Activated naive CD4-positive, alpha-beta T cell treated with anti-CD3 and anti-CD28 coated beads, Interleukin-2, amount 50 U/mL, for 16 hours (primary cell): ENCODE results near the gene OTOS.

Source experiments
- DNase-seq: peaks from one replicate; pipeline ENCODE4 v3.0.0-alpha.2; 2020

OTOS gene

GRCh38 chr2:240149943-240150784 lies 9.7 kb upstream of the OTOS start:
- DNase-seq, result peak; percentile 33

DNA sequence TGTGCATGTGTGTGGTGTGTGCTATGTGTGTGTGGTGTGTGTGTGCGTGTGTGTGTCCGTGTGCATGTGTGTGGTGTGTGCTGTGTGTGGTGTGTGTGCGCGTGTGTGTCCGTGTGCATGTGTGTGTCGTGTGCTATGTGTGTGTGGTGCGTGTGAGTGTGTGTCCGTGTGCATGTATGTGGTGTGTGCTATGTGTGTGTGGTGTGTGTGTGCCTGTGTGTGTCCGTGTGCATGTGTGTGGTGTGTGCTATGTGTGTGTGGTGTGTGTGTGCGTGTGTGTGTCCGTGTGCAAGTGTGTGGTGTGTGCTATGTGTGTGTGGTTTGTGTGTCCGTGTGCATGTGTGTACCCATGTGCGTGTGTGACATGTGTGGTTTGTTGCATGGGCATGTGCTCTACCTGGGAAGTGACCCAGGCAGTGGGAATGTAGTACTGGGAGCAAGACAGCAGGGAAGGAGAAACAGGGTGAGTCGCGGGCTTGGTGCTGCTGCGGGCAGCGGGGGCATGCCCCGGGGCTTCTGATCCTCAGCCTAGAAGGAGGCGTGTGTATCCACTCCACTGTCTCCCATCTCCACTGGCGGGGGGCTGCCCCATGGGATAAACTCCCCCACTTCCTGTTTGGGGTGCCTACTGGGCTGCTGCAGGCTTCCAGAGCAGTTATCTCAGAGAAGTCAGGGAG lies 7.6 kb upstream of the OTOS start:
- DNase-seq, result no peak

GRCh38 chr2:240147382-240147781 lies 6.9 kb upstream of the OTOS start:
- no peak for DNase-seq

DNA sequence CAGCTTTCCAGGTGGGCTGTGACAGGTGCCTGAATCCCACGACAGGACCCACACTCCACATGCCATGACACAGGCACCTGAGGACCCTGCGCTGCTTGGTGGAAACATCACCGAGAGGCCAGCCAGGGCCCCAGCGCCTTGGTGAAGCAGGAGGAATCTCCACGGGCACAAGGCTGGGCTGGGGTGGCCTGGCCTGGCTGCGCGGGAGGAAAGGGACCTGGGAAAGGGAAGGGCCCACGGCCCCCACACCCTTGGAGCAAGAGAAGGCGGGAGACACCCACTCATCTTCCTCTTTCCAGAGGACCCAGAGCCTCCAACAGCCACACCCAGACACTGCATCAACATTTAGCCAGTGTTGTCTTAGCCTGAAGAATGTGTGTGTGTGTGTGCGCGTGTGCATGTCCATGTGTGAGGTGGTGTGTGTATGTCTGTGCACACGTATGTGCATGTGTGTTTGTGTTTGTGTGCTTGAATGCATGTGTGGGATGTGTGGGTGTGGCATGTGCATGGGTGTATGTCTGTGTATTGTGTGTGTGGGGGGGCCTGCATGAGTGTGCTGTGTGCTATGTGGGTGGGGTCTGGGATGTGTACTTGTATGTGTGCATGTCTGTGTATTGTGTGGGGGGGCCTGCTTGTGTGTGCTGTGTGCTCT lies 6.3 kb upstream of the OTOS start:
- no peak for DNase-seq

- no peak for DNase-seq
Observed at GRCh38 chr2:240146141-240146561, 5.7 kb upstream of the OTOS start.

DNA sequence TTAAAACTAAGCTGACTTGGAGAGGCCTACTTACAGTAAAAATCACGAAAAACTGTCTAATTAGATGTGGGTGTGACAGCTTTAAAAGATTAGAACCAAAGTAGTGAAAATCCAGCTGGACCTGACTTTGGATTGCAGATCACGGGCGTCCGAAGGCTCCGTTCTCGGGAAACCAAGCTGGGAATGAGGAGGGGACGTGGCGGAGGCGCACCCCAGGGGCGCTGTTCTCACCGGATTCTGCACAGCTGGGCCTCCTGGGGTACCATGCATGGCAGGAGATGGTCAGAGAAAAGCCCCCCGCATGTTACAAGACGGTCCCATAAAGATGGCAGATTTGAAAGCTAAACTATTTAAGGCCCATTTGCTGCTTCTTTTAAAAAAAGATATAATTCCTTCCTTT lies 5.0 kb upstream of the OTOS start:
- DNase-seq, result no peak

DNA sequence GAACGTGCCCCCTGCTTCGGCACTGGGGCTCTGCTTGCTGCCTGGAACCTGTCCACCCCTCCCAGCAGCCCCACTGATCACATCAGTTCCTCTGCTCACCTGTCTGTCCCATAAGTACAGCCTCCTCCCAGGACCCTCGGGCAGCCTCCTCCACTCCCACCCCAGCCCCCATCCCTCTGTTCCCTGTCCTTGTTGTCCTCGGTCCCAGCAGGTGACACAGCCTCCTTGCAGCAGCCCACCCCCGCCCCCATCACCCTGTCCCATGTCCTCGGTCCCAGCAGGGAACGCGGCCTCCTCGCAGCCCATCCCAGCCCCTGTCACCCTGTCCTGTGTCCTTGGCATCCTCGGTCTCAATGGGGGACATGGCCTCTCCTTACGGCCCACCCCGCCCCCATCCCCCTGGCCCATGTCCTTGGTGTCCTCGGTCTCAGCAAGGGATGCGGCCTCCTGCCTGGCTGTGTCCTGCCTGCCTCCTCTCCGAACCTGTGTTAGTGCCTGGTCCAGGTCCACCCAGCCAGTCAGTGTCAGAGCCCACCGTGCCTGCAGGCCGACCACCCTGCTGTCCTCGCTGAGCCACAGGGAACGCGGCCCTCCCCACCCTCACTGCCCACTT lies 4.3 kb upstream of the OTOS start:
- no peak for DNase-seq

DNA sequence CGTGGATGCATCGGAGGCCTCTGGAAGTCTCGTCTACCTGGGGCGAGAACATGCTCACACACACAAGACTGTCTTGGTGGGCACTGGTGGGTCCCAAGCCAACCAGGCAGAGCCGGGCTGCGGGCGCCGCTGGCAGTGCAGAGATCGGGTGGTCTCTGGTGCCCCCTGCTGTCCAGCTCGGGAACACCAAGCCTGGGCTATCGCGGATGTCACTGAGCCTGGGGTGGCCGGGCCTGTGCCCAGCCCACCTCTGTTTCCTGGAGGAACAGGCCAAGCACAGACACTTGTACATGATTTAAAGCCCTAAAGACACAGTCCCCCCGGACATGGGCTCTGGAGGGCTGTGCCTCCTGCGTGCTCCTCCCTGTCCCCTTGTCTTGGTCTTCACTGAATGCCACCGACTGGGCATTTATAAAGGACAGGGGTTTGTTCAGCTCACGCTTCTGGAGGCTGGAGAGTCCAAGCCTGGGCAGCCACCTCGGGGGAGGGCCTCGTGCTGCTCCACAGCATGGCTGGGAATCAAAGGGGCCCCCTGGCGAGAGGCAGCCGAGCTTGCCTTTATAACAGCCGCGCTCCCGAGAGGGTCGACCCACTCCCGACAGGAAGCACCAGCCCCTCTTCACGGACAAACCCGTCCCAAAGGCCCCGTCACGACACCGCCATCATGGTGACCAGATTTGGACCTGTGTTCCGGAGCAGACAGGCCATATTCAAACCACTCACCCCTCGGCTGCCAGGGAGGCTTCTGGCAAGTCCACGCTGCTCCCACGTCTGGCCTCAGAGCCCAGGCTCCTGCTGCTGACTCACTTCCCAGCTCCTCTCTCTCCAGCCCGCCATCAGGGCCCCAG lies 3.6 kb upstream of the OTOS start:
- DNase-seq, result peak; percentile 80

DNA sequence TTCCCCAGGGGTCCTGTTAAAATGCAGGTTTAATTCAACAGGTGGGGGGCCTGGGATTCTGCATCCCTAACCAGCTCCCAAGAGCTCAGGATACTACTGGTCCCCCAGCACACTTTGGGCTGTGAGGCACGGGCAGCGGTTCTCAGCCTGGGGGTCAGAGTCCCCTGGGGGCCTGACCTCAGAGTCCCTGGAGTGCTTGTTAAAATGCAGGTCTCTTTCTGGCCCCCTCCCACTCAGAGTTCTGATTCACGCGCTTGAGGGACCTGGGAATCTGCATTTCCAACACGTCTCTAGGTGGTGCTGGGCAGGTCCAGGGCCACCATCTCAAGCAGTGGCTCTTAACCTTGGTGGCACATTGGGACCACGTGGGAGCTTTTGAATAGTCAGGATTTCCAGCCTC lies 2.8 kb upstream of the OTOS start:
- peak; percentile 7 for DNase-seq

DNA sequence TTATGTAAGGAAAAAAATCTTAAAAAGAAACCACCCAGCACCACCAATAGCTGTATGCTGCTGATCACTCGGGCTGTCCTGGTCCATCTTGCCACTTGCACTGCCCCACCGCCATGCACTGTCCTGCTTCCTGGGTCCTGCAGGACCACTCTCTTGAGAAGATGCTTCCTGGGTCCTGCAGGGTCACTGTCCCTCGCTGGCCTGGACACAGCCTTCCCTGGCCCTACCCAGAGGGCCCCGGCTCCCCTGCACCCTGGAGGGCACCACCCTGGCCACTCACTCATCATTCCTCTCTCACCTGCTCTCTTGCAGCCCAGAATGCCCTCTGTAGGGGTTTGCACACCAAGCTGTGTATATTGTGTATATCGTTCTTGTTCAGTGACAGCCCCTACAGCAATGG lies 2.4 kb upstream of the OTOS start:
- peak; percentile 2 for DNase-seq

DNA sequence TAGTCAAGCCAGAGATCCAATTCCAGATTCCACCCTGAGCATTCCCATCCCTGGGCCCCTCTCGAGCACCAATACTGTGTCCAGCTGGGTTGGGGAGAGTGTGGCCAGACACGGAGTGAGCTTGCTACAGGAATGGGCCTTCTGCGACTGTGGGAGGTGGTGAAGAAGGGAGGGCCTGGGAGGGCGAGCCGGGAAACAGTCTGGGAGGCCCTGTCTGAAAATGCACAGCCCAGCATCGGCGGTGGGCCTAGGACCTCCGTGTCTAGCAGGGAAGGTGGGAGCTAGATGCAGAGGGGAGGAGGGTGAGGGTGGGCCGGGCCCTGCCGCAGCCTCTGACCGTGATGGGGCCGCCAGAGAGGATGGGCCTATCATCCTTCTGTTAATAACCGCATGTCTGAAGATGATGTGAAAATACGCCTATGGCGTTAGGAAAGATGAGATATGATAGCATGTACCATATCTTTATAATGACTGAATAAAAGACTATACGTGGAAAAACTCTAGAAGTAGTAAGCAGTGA lies 1.9 kb upstream of the OTOS start:
- peak; percentile 1 for DNase-seq

- peak; percentile 3 for DNase-seq
Observed at GRCh38 chr2:240141736-240142135, 1.3 kb upstream of the OTOS start.

GRCh38 chr2:240140920-240141319 lies 462 bp upstream of the OTOS start:
- DNase-seq, result peak; percentile 7

- peak; percentile 3 for DNase-seq
Observed at GRCh38 chr2:240139666-240140393, 628 bp downstream of the OTOS start.

- peak; percentile 8 for DNase-seq
Observed at GRCh38 chr2:240139011-240139441, 1.4 kb downstream of the OTOS start.

DNA sequence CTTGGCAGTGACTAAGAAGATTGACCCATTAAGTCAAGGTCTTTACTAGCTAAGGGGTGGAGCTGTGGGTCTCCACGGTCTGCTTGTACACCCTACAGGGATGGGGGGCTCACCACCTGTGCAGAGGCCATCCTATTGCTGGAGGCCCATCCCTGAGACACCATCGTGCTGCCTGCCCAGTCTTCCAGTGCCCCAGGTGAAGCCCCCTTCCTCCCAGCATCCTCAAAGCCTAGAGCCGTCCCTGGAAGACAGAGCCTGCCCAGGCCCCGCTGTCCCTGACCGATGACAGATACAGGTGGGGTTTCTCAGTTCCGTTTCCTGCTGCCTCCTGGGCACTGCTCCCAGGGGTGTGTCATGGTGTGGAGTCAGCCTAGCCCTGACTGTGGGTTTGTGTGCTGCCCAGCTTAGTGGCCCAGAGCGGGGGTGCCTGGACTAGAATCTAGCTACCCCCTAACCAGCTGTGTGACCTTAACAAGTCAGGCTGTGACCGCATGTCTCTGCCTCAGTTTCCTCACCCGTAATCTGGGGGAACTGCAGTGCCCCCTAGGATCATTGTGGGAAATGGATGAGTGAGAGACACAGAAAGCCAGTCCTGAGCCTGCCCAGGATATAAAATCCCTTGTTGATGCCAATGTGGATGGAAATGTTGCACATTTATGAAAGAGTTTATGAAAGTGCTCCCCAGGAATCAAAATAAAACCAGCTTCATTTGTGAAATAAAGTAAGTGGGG lies 2.0 kb downstream of the OTOS start:
- peak; percentile 7 for DNase-seq

- peak; percentile 6 for DNase-seq
Observed at GRCh38 chr2:240137596-240138253, 2.7 kb downstream of the OTOS start.

GRCh38 chr2:240136671-240137292 lies 3.7 kb downstream of the OTOS start:
- DNase-seq, result peak; percentile 43

DNA sequence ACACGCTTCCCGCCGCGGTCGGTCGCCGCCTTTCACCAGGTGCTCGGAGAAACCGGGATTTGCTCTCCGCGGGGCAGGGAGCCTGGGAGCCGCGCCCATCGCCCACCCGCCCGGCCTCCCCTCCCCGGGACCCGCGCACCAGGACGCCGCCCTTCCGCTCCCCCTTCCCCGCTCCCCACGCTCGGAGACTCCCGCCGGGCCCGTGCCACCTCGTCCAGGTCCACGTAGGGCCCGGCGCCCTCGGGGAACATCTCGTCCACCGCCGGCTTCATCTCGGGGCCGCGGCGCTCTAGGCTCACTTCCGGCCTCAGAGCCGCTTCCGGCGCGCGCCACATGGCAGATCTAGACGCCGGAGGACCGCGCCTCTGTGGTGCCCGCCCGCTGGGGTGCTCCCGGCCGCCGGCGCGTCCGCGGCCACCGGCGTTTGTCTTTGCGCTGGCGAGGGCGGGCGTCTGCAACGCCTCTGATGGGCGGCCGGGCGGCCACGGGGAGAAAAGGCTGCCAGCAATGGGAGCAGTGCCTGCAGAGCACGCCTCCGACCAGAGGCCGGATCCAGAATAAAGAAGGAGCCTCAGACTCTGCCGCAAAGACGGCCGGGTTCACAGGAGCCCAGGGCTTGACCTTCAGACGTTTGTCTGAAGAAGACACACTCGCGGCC lies 4.3 kb downstream of the OTOS start, which contains the start of gene COPS9:
COPS9 (minus strand) TSS at position 293 of the 658 bp plus-strand sequence; CDS start at position 272, 21 bp downstream.
- peak; percentile 90 for DNase-seq
